ENCODE data around the gene WNT1.
A peak's percentile ranks its signal among the peaks of the same experiment; 100 is the strongest.

Gene WNT1

DNA sequence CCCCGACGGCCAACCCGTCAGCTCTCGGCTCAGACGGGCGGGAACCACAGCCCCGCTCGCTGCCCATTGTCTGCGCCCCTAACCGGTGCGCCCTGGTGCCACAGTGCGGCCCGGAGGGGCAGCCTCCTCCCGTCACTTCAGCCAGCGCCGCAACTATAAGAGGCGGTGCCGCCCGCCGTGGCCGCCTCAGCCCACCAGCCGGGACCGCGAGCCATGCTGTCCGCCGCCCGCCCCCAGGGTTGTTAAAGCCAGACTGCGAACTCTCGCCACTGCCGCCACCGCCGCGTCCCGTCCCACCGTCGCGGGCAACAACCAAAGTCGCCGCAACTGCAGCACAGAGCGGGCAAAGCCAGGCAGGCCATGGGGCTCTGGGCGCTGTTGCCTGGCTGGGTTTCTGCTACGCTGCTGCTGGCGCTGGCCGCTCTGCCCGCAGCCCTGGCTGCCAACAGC, at the start of gene WNT1:
WNT1 (plus strand) TSS at position 32 of the 450 bp plus-strand sequence; CDS start at position 361, 329 bp downstream.
- DNase-seq = no peak

DNA sequence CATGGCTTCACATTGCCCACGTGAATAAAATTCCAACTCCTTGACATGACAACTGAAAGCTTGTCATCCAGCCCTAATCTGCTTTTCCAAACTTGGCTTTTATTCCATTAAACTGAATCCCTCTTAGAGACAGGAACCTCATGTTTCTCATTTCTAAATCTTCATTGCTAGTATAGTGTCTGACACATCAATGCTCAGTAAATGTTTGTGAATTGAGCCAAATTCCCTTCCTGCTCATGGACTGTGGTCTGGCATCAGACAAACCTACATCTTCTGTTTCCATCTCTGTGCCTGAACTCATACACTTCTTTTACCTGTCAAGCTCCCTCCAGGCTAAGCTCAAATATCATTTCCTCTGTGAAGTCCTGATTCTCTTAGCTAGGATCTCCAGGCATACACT, 48.6 kb upstream of the WNT1 start:
- DNase-seq = no peak

DNA sequence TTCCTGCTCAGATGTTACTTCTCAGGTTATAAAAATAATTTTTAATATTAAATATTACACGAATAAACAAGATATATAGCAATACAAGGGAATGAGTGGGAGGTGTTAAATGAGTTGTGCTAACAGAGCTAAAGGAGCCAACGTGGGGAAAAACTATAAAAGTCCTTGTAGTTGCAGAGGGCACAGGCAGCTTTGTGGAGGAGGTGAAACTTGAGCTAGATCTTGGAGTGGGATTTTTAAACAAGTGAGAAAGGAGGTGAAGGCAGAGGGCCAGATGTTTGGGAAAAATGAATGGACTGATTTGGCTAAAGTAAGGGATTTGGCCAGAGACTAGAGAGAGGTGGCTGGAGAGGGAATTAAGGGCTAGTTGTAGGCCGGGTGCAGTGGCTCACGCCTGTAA, 47.6 kb upstream of the WNT1 start:
- no peak for DNase-seq

DNA sequence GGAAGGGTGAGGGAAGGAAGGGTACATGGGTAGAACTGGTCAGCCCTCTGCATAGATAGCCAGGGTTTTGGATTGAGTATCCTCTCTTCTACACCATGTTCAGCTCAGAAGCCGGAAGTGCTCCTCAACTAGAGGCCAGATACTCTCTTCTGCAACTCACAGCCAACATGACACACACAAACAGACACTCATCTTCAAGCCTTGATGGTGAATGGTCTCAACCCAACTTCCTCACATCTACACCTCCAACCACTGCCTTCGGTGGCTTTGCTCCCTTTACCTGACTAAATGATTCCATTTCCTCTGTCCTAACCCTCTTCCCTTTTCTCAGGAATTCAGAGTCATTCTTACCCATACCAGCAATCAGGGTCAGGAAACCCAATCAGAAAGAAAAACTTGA, 45.2 kb upstream of the WNT1 start:
- no peak for DNase-seq

DNA sequence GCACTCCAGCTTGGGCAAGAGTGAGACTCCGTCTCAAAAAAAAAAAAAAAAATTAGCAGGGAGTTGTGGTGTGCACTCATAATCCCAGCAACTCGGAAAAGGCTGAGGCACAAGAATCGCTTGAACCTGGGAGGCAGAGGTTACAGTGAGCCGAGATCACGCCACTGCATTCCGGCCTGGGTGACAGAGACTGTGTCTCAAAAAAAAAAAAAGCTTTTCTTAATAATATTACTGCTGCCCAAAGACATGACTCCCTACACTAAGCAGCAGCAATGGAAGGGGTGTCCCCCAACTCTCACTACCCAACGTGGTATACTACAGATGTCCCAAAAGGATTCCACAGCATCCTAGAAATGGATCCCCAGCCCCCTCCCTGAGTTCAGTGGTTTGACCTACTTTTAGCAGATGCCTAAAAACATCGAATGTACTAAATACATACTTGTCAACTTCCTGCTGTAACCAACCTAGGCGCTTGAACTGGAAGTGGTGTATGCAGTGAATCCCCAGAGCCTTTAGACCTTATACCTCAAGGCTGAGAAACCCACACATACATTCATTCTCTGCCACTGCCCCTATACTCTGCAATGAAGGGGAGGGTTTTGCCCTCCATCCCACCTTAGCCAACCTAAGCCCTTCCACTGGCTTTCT, 44.3 kb upstream of the WNT1 start:
- DNase-seq = no peak

DNA sequence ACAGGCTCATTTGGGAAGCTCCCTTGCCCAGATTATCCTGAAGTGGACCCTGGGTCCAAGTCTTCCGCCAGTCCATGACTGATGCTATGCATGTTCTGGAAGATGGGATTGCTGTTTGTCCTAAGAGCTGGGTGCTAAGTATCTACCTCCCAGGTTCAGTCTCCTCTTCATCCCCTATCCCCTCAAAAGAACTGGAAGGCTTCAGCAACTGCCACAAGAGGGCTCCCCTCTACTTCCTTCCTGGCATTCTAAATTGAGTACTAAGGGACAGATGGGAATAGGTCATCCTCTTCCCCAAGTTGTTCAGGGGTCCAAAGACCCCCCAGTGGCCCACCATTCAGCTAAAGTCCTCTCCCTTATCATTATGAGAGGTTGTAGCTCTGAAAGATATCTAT, 43.8 kb upstream of the WNT1 start:
- DNase-seq = no peak

DNA sequence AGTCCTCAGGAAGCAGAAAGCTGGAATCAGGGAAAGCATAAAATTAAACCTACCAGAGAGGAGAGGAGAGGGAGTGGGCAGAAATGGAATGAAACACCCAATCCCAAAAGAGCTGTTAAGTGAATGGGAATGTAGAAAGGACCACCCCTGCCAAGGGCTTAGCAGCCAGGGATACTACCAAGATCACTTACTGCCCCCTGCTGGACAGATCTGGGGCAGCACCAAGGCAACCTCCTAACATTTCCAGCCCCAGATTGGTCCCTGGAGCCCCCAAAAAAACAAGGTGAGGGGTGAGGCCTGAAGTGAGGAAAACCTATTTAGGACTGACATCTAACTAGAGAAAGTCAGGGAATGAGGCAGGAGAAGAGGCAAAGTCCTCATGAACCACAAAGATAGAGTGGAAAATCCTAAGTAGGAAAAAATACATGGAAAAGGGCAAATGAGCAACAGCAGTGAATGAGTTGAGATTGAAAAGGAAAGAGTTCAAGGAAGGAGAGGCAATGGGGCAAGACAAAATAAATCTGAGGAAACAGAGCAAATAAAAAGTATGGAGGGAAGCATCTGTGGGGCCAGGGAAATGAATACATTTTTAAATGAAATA, 41.6 kb upstream of the WNT1 start:
- DNase-seq = peak; percentile 59

DNA sequence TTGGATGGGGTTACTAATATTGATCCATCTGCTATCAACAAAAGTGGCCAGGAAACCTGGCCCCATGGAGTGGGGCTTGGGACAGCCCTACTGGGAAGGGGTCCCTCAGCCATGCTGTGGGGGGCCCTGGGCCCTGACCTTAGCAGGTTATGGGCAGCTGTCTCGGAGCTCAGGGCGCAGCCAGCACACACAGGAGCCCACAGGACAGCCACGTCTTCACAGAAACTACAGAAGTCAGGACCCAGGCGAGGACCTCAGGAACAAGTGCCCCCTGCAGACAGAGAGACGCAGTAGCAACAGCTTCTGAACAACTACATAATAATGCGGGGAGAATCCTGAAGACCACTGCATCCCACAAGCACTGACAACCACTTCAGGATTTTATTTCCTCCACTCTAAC, 41.0 kb upstream of the WNT1 start:
- DNase-seq = no peak

DNA sequence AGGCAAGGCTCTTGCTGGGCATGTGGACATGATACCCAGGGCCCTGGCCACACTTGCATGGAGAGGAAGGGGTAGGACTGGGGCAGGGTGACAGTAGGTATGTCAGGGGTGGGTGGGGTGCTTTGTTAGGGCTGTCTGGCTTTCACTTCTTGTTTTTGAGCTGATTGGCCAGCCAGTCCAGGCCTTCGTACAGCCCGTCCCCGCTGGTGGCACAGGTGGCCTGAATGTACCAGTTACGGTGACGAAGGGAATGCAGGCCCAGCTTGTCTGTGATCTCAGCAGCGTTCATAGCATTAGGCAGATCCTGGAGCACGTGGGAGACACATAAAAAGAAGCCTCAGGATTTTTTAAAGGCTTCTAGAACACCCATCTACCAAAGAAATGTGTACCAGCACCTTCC, 39.3 kb upstream of the WNT1 start:
- no peak for DNase-seq

DNA sequence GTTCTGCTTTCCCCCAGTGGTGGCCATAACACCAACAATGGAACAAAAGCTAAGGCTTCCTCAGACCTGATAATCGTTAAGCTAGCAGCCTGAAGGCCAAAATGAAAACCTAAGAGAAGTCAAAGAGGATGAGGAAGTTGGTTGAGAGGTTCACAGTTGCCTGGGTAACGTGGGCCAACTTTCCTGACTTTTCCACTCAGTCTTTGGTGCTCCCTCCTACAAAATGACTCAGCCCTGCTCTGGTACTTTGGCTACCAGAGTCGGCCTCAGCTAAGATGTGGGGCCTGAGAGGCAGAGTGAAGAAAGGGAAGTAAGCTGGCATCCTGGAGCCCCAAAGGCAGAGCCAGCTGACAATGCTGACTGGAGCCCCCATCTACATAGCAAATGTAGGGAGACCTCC, 37.9 kb upstream of the WNT1 start:
- DNase-seq = peak; percentile 76

DNA sequence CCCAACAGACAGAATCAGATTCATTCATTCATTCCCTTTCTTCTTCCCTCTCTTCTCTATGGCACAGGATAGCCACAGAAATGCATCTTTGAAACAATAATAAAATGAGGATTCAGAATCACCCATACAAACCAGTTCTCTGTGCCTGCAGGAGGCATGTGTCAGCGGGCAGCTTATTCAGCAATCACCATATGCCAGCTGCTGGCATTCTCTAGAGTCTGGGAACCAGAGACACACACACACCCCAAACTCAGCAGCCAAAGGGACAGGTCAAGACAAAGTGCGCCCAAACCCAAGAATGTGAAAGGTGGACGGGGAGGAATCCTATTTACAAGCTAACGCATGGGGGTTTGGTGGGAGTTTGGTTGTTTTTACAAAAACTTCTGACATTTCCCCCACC, 34.9 kb upstream of the WNT1 start:
- DNase-seq = no peak

DNA sequence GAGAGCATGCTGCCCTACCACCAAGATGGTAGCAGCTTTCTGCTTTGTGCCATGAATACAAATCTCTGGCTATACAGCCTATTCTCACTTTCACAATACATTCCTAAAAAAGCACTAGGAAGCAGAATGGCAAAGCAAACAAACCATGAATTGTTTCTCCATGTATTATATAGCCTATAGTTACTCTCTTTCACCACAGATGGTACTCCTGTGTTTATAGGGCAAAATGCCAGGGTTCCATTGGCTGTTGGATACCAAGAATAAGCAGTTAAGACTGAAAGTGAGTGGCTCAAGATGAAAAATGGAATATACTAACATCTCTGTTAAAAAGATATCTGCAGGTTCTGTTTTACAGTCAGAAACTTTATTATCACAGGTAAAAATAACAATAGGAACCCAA, 31.9 kb upstream of the WNT1 start:
- DNase-seq = no peak

DNA sequence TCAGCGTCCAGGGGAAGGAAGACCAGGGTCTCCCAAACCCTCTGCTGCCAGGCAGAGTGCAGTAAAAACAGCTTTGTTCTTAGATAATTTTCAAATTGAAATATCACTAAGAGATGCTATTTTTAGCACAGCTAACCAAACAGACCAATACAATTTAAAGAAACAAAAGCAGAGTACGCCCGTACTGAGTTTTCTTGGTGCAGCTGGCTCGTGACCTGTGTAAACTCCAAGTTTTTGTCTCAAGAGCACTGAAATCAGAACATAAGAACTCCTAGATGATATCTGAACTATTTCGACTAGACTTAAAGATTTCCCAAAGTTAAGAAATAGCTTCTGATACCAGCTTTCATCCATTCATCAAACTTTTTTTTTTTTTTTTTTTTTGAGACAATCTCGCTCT, 31.2 kb upstream of the WNT1 start:
- no peak for DNase-seq

DNA sequence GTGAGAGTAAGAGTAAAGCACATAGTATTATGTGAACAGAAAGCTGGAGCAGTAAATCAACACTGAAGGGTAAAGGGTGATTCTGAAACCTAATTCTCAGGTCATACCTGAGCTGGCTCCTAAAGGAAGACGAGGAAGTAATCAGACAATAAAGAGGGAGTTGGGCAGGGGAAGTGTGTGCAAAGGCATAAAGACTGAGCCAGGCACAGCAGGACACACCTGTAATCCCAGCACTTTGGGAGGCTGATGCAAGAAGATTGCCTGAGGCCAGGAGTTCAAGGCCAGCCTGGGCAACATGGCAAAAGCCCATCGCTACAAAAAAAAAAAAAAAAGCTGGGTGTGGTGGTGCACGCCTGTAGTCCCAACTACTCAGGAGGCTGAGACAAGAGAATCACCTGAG, 30.4 kb upstream of the WNT1 start:
- DNase-seq = no peak

DNA sequence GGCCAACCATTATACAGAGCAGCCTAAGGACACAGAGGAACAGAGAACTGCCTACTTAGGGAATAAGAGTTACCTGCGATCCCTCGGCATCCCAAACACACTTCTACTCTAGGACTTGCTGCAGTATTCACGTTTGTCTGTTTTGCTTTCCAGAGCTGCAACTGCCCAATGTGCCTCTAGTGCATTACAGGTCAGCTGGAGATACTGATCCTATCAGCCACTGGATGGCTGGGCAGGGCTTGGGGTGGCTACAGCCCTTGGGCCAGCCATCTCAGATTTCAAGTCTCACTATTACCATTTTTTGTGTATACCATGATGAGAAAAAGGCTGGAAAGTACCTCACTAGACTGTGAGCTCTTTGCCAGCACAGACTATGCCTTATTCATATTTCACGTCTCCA, 25.4 kb upstream of the WNT1 start:
- no peak for DNase-seq

DNA sequence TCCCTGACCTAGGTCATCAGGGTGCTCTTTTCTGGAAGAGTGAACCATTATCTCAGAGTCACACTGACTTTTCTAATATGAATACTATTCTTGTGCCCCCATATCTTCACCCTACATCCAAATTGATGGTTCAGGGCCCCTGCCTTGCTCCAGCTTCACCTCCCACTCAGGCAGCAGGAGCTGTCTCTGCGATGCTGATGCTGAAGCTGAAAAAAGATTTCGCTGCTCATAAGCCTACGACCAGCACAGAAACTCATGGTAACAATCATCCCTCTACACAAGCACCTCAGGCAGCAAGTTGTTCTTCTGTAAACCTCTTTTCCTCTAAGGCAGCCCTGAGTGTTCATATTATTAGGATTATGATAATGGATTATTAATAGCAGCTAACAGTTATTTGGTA, 24.1 kb upstream of the WNT1 start:
- DNase-seq = no peak

DNA sequence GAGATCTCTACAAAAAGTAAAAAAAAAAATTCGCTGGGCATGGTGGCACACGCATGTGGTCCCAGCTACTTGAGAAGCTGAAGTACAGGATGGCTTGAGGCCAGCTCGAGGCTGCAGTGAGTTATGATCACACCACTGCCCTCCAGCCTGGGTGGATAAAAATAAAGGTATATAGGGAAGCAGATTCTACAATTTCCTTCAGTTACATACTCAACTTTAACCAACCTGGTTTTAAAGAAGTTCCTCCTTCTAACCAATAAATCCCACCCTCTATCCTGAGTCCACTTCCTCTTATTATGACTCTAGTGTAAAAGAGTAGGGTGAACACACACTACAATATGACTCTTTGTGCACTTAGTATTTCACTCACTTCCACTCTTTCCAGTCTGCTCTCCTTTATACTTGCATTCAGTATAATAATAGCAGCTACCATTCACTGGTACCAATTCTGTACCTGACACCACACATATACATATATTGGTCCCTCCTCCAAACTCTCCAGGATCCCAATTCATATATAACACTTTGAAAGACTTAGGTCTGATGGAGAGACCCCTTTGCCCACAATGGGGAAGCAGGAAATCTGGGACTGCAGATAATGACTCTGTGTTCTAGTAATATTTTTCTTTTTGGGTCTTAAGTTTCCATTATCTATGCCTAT, 23.2 kb upstream of the WNT1 start:
- DNase-seq = peak; percentile 67

DNA sequence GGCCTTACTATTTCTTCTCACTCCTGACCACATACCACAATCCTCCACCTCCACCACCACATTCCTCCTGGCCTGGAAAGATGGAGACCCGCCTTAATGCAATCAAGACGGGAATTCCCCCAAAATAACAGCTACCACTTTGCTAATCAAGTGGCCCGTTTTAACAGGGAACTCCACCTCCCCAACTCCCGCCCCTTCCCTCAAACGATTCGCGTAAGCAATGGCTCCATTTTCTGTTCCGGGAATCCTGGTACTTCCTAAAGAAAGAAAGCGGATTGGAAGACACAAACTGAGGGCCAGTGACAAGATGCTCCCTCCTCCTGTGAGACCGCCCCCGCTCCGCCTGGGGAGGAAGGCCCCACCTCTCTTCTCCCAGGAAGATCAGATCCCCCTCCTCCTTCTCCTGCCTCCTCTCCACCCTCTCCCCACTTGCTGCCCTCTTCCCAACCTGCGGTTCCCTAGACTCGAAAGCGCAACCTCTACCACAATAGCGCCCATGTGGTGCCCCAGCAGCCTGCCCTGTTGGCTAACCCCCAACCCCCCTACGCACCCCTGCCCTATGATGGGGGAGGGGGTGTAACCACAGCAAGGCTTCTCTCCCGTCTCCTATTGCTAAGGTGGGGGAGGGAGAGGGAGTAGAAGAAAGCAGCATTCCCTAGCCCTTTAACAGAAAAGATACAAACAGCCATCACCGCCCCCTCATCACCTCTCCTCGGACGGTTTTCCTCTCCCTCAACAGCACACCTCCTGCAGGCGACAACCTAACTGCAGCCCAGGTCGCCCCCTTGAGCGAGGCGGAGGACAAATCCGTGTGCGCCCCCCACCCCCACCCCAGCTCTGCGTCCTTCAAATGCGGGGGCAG, 21.6 kb upstream of the WNT1 start:
- DNase-seq = peak; percentile 95

DNA sequence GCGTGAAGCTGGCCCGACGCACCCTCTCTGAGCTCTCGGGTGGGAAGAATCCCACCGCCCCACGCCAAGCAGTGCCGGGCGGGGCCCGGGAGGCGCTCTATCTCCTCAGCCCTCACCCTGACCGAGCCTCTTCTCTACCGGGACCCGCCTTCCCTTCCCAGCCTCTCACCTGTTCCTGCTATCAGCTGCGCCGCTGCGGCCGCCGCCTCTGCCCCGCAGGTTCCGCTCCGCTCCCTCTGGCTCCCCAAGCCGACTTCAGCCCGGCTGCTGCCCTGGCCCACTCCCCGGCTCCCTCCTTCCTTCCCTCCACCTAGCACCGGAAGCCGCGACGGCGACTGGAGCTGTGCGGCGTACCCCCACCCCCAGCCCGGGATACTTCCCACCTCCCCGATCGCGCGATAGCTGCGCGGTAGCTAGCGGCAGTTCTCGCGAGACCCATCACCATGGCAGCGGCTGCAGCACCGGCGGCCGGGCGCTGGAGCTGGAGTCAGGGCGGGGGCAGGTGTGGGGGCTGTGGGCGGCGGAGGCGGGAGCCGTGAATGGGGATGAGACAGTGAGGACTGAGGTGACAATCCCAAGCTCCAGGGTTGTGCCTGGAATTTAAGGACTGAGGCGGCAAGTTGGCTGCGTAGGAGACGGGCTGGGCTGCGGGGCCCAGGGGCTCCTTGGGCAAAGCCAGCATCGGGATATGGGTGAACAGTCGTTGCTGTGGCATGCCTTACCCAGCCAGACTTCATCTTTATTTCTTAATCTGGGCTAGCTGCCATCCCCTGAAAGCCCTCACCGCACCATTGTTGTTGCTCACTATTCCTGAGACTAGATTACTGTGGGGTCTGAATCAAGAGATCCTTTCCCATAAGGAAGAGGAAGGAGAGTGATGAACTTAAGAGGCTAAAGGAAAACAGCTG, 20.7 kb upstream of the WNT1 start, which contains the start of gene ARF3:
ARF3 (minus strand) TSS at position 347 of the 908 bp plus-strand sequence. CDS start 16,392 bp downstream, outside the sequence.
- DNase-seq = peak; percentile 92

DNA sequence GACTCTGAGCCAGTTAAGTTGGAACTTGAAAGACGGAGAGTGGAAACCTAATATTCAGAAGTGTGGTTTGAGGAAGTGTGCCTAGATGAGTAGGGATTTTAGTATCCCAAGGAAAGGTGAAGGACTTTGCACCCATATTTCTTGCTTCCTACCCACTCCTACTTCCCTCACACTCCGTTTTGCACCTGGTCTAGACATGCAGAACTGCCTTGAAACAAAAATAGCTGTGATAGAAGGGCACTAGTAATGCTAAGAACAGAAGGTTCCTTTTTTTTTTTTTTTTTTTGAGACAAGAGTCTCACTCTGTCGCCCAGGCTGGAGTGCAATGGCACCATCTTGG, 20.1 kb upstream of the WNT1 start:
- no peak for DNase-seq

DNA sequence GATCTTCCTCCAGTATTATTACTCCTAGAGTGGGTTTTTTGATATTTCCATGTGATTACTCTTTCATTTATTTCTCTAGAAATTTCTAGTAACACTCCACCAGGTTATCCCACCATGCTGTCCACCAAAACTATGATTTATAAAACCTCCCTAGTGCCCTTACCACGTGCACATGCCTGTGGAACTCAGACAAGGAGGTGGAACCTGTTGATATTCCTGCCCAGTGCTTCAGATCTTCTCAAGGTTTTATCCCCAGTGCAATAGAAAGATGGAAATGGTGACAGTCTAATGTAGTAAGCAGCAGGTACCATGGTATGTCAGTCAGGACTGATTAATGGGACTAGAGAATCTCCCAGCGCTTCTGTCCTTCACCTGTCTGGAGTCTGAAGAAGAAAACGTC, 17.3 kb upstream of the WNT1 start:
- no peak for DNase-seq

DNA sequence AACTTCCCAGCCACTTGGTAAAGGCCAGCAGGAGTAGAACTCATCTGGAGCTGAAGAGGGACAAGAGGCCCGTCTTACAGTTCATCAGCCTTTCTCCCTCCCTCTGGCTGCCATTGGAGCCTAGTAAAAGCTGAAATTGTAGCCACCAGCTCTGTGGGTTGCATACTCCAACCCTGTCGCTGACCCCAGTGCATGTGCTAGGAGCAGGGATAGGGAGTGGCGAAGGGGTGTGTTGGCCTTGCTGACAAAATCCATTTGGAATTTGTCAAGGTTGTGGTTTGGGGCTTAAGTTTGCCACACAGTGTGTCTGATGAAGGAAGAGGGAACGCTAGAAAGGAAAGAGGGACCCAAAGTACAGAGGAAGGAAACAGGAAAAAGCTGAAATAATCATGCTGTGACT, 16.8 kb upstream of the WNT1 start:
- no peak for DNase-seq

Data from inflammatory macrophage treated with lipopolysaccharide for 4 hours (primary cell).